NT2/D1 (cell line): ENCODE results near the gene KDM6B.

Source experiments
- DNase-seq: peaks from one replicate; pipeline ENCODE4 v3.0.0-alpha.2; 2011; ENCODE audit warnings: low read depth, low spot score
- H3K27me3 ChIP-seq: 2 replicates; pipeline ENCODE4 v1.6.0; 2011; ENCODE audit warnings: mild to moderate bottlenecking; ENCODE audit not compliant: insufficient read length, insufficient read depth
- H3K36me3 ChIP-seq: 2 replicates; pipeline ENCODE4 v1.6.1; 2011; ENCODE audit warnings: mild to moderate bottlenecking, low read length, mixed read lengths; ENCODE audit not compliant: insufficient read depth, insufficient read length
- H3K4me1 ChIP-seq: 2 replicates; pipeline ENCODE4 v1.5.1; 2011; ENCODE audit not compliant: insufficient read depth, insufficient read length
- H3K4me3 ChIP-seq: 2 replicates; pipeline ENCODE4 v1.5.1; 2011; ENCODE audit warnings: low read depth; ENCODE audit not compliant: insufficient read length
- H3K9ac ChIP-seq: 2 replicates; pipeline ENCODE4 v1.6.0; 2011; ENCODE audit warnings: low read depth; ENCODE audit not compliant: insufficient read length
- H3K9me3 ChIP-seq: 2 replicates; pipeline ENCODE4 v1.5.1; 2011; ENCODE audit warnings: mild to moderate bottlenecking, low read length; ENCODE audit not compliant: insufficient read depth
- SUZ12 ChIP-seq: IDR thresholded peaks from 2 replicates; pipeline ENCODE4 v1.6.1; 2011; ENCODE audit not compliant: insufficient read length, insufficient read depth; ENCODE audit errors: extremely low read depth
- YY1 ChIP-seq: IDR thresholded peaks from 2 replicates; pipeline ENCODE4 v1.6.1; 2011; ENCODE audit not compliant: insufficient read length, insufficient read depth
- ZNF274 ChIP-seq: IDR thresholded peaks from 2 replicates; pipeline ENCODE4 v1.6.1; 2011; ENCODE audit warnings: mild to moderate bottlenecking, low read depth, low read length

Gene KDM6B

GRCh38 chr17:7882068-7882467 is 48.1 kb downstream of the KDM6B start:
- no peaks in the 10 kb centered on the region for H3K9me3 ChIP-seq
- DNase-seq, result no peak
- TF ChIP-seq YY1, result no peak
- no peak for TF ChIP-seq ZNF274
- TF ChIP-seq SUZ12, result no peak
- H3K36me3 ChIP-seq, result peaks cover 33% of the 10 kb centered on the region
- H3K4me3 ChIP-seq, result no peak overlapping the region
- H3K4me1 ChIP-seq, result peaks cover 2% of the 10 kb centered on the region
- no peaks in the 10 kb centered on the region for H3K27me3 ChIP-seq
- no peak overlapping the region for H3K9ac ChIP-seq

DNA sequence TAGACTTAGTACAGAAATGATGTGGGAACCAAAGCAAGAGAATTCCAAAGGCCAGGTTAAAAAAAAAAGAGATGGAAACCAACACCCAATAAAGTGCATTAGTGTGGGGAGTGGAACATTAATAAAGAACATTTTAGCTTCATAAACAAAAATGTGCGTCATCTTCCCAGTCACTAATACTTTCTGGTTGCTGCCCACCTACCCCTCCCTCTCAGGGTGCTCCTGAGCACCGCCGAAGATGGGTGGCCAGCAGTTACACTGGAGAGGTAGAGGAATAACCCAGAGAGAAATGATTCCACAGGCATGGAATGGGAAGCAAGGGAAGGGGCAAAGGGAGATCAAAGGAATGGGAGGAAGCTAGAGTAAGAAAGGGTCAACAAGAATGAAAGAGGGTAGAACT is 48.6 kb downstream of the KDM6B start:
- H3K36me3 ChIP-seq, result peaks cover 33% of the 10 kb centered on the region
- peaks cover 2% of the 10 kb centered on the region for H3K4me1 ChIP-seq
- no peak for TF ChIP-seq SUZ12
- no peak for TF ChIP-seq ZNF274
- no peak for TF ChIP-seq YY1
- H3K4me3 ChIP-seq, result no peak overlapping the region
- no peak for DNase-seq
- no peak overlapping the region for H3K9ac ChIP-seq
- no peaks in the 10 kb centered on the region for H3K9me3 ChIP-seq
- no peaks in the 10 kb centered on the region for H3K27me3 ChIP-seq
